ACHN (cell line): ENCODE measurements around the gene PCDHB16.
"Not testable (repeated sequence)": the region's sequence is repeated elsewhere in the genome, so short reads cannot be mapped to it uniquely, and the experiment has no call there.

Experiments used
- DNase-seq: peaks from one replicate; pipeline ENCODE4 v3.0.0-alpha.2; 2015
- in situ Hi-C: cut with HindIII; loops from 2 replicates; pipeline ENCODE4 v1.10.0; 2017; ENCODE audit warnings: low sequenced_read_pairs, low pct_ligation_motif_present, low pct_unique_long_range_greater_than_20kb

Gene PCDHB16

DNA sequence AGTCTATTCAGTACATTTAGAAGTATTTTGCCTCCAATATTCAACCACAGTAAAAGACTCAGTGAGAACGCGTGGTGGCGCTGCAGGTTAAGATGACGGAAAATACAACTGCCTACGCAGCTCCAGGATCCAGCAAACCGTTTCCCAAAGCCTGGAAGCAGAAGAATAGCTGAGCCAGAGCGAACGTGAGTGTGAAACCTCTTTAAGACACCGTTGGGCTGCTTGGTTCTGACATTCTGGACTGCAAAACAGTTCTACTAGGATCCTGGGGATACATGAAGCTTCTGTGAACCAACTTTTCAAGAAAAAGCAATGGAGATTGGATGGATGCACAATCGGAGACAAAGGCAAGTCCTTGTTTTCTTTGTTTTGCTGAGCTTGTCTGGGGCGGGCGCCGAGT lies at the start of gene PCDHB16:
Gene PCDHB16, plus strand, starts transcription at position 140 of the 400 bp plus-strand sequence. Its CDS starts 173 bp downstream, at position 313.
- DNase-seq = no peak
- in situ Hi-C loops = no loop called here

DNA sequence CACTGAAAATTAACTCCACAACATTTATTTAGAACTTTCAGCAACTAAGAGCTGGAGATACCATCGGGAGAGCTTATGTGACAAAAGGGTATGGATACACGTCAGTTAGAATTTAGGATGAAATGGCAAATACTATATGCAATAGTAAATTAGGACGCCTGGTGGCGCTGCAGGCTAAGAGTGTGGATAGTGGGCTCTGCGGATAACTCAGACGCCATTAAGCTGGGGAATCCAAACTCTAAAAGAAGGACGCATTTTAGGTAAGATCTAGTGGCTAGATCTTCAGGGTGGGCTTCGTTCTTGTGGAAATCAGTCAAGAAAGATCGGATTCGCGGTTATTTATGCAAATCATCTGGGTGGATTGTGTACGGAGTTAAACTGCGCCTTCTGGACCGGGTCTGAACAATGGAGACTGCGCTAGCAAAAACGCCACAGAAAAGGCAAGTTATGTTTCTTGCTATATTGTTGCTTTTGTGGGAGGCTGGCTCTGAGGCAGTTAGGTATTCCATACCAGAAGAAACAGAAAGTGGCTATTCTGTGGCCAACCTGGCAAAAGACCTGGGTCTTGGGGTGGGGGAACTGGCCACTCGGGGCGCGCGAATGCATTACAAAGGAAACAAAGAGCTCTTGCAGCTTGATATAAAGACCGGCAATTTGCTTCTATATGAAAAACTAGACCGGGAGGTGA lies 47.0 kb upstream of the PCDHB16 start, which contains the start of gene PCDHB5:
Gene PCDHB5, plus strand, starts transcription at position 177 of the 688 bp plus-strand sequence. Its CDS starts 229 bp downstream, at position 406.
- peak; percentile 5 for DNase-seq
- in situ Hi-C loops = no loop called here

DNA sequence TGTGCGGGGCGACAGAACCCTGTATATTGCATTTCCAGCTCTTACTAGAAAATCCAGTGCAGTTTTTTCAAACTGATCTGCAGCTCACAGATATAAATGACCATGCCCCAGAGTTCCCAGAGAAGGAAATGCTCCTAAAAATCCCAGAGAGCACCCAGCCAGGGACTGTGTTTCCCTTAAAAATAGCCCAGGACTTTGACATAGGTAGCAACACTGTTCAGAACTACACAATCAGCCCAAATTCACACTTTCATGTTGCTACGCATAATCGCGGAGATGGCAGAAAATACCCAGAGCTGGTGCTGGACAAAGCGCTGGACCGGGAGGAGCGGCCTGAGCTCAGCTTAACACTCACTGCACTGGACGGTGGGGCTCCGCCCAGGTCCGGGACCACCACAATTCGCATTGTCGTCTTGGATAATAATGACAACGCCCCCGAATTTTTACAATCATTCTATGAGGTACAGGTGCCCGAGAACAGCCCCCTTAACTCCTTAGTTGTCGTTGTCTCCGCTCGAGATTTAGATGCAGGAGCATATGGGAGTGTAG lies 46.4 kb upstream of the PCDHB16 start:
- DNase-seq = no peak
- in situ Hi-C loops = no loop called here

DNA sequence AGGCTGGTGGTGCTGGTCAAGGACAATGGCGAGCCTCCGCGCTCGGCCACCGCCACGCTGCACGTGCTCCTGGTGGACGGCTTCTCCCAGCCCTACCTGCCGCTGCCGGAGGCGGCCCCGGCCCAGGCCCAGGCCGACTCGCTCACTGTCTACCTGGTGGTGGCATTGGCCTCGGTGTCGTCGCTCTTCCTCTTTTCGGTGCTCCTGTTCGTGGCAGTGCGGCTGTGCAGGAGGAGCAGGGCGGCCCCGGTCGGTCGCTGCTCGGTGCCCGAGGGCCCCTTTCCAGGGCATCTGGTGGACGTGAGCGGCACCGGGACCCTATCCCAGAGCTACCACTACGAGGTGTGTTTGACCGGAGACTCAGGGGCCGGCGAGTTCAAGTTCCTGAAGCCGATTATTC lies 44.8 kb upstream of the PCDHB16 start:
- DNase-seq, in situ Hi-C loops: not testable (repeated sequence)

DNA sequence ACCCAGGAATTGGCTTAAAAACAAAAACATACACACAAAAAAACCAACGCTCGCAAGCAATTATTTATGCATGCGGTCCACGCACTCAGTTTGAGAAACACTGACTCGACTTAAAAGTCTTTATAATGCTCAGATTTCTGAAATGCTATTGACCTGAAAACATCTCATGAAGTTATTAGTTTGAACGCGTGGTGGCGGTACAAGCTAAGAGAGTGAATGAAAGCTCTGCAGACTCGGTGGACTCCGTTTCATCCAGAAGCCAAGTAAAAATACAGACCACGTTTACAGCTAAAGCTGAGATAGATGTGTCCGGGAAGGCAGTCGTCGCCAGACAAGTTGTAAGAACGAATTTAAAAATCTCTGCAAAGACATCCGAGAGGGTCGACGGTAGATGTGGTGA lies 32.4 kb upstream of the PCDHB16 start, which contains the start of gene PCDHB6:
Gene PCDHB6, plus strand, starts transcription at position 246 of the 400 bp plus-strand sequence. CDS start 201 bp downstream, outside the sequence.
- DNase-seq = no peak
- in situ Hi-C loops = no loop called here

DNA sequence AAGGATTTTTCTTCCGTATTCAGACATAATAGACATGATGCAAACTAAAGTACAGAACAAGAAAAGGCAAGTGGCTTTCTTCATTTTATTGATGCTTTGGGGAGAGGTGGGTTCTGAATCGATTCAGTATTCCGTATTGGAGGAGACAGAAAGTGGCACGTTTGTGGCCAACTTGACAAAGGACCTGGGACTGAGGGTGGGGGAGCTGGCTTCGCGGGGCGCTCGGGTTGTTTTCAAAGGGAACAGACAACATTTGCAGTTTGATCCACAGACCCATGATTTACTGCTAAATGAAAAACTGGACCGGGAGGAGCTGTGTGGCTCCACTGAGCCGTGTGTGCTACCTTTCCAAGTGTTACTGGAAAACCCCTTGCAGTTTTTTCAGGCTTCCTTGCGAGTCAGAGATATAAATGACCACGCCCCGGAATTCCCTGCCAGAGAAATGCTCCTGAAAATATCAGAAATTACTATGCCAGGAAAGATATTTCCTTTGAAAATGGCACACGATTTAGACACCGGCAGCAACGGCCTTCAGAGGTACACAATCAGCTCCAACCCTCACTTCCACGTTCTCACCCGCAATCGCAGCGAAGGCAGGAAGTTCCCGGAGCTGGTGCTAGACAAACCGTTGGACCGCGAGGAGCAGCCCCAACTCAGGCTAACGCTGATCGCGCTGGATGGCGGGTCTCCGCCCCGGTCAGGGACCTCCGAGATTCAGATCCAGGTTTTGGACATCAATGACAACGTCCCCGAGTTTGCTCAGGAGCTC lies 31.8 kb upstream of the PCDHB16 start:
- DNase-seq = no peak
- in situ Hi-C loops = no loop called here

DNA sequence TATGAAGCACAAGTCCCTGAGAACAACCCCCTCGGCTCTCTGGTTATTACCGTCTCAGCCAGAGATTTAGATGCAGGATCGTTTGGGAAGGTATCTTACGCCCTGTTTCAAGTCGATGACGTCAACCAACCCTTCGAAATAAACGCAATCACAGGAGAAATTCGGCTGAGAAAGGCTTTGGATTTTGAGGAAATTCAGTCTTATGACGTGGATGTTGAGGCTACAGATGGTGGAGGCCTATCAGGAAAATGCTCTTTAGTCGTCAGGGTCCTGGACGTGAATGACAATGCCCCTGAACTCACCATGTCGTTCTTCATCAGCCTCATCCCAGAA lies 31.2 kb upstream of the PCDHB16 start:
- in situ Hi-C loops = no loop called here
- no peak for DNase-seq

DNA sequence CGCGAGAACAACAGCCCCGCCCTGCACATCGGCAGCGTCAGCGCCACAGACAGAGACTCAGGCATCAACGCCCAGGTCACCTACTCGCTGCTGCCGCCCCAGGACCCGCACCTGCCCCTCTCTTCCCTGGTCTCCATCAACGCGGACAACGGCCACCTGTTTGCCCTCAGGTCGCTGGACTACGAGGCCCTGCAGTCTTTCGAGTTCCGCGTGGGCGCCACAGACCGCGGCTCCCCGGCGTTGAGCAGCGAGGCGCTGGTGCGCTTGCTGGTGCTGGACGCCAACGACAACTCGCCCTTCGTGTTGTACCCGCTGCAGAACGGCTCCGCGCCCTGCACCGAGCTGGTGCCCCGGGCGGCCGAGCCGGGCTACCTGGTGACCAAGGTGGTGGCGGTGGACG lies 30.6 kb upstream of the PCDHB16 start:
- DNase-seq, in situ Hi-C loops: not testable (repeated sequence)

DNA sequence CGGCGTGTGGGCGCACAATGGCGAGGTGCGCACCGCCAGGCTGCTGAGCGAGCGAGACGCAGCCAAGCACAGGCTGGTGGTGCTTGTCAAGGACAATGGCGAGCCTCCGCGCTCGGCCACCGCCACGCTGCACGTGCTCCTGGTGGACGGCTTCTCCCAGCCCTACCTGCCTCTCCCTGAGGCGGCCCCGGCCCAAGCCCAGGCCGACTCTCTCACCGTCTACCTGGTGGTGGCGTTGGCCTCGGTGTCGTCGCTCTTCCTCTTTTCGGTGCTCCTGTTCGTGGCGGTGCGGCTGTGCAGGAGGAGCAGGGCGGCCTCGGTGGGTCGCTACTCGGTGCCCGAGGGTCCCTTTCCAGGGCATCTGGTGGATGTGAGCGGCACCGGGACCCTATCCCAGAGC lies 30.1 kb upstream of the PCDHB16 start:
- in situ Hi-C loops = not testable (repeated sequence)

DNA sequence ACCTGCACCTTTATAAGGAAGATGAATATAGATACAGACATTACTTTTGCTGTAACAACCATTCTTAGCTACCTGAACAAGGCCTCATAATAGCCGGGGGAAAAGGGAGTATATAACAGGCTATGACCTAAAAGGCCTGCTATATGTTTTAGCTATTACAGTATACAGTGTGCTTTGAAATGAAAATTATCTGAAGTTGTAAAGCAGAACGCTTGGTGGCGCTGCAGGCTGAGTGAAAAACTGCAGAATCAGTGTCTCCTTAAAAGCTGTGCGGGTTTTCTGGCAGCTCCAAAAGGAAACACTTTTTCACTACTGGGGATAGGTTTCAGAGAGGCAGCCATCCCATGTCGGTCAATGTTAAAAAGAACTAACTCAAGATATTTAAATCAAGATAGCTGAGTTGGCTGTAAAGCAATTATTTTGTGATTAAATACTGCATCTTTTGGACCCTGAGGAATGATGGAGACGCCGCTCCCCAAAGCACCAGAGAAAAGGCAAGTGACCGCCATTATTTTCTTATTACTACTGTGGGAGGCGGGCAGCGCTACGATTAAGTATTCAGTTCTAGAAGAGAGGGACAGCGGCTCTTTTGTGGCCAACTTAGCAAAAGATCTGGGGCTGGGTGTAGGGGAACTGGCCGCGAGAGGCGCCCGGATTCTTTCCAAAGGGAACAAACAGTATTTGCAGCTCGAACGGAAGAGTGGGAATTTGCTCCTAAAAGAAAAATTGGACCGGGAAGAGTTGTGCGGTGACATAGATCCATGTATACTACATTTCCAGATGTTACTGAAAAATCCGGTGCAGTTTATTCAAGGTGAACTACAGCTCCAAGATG lies 26.4 kb upstream of the PCDHB16 start:
- in situ Hi-C loops = no loop called here
- no peak for DNase-seq

More for the DNA sequence above, 30.1 kb upstream of the PCDHB16 start:
- not testable (repeated sequence) for DNase-seq

DNA sequence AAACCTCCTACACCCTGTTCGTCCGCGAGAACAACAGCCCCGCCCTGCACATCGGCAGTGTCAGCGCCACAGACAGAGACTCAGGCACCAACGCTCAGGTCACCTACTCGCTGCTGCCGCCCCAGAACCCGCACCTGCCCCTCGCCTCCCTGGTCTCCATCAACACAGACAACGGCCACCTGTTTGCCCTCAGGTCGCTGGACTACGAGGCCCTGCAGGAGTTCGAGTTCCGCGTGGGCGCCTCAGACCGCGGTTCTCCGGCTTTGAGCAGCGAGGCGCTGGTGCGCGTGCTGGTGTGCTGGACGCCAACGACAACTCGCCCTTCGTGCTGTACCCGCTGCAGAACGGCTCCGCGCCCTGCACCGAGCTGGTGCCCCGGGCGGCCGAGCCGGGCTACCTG lies 24.8 kb upstream of the PCDHB16 start:
- in situ Hi-C loops, DNase-seq: not testable (repeated sequence)

DNA sequence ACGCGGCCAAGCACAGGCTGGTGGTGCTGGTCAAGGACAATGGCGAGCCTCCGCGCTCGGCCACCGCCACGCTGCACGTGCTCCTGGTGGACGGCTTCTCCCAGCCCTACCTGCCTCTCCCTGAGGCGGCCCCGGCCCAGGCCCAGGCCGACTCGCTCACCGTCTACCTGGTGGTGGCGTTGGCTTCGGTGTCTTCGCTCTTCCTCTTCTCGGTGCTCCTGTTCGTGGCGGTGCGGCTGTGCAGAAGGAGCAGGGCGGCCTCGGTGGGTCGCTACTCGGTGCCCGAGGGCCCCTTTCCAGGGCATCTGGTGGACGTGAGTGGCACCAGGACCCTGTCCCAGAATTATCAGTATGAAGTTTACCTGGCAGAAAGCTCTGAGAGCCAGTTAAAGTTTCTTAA lies 24.3 kb upstream of the PCDHB16 start:
- DNase-seq, in situ Hi-C loops: not testable (repeated sequence)

DNA sequence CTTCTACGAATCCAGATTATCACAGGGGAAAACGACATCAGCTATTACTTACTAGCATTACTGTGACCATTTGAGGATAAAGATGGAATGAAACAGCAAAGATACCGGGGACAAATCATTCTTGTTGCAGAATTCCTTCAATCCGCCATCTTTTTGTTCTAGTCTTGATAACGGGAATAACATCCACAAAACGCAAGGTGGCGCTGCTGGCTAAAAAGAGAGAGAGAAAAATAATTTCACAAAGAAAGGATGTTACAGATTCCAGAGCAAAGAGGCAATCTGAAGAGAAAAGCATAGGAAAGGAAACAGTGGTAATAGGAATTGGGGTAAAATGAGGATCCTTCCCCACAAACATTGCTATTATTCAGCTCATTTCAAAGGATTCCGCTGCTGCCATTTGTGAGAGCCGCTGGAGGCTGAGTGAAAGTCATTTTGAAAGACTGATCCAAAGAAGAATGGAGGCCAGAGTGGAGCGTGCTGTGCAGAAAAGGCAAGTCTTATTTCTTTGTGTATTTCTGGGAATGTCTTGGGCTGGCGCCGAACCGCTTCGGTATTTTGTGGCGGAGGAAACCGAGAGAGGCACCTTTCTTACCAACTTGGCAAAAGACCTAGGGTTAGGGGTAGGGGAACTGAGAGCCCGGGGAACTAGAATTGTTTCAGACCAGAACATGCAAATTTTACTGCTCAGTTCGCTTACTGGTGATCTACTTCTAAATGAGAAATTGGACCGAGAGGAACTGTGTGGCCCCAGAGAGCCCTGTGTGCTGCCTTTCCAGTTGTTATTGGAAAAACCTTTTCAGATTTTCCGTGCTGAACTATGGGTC lies 9.6 kb upstream of the PCDHB16 start, which contains the start of gene PCDHB7:
Gene PCDHB7, plus strand, starts transcription at position 264 of the 824 bp plus-strand sequence. Its CDS starts 192 bp downstream, at position 456.
- in situ Hi-C loops = no loop called here
- DNase-seq = peak; percentile 44

DNA sequence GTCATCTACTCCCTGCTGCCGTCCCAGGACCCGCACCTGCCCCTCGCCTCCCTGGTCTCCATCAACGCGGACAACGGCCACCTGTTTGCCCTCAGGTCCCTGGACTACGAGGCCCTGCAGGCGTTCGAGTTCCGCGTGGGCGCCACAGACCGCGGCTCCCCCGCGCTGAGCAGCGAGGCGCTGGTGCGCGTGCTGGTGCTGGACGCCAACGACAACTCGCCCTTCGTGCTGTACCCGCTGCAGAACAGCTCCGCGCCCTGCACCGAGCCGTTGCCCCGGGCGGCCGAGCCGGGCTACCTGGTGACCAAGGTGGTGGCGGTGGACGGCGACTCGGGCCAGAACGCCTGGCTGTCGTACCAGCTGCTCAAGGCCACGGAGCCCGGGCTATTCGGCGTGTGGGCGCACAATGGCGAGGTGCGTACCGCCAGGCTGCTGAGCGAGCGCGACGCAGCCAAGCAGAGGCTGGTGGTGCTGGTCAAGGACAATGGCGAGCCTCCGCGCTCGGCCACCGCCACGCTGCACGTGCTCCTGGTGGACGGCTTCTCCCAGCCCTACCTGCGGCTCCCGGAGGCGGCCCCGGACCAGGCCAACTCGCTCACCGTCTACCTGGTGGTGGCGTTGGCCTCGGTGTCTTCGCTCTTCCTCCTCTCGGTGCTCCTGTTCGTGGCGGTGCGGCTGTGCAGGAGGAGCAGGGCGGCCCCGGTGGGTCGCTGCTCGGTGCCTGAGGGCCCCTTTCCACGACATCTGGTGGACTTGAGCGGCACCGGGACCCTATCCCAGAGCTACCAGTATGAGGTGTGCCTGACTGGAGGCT lies 7.7 kb upstream of the PCDHB16 start:
- DNase-seq, in situ Hi-C loops: not testable (repeated sequence)

DNA sequence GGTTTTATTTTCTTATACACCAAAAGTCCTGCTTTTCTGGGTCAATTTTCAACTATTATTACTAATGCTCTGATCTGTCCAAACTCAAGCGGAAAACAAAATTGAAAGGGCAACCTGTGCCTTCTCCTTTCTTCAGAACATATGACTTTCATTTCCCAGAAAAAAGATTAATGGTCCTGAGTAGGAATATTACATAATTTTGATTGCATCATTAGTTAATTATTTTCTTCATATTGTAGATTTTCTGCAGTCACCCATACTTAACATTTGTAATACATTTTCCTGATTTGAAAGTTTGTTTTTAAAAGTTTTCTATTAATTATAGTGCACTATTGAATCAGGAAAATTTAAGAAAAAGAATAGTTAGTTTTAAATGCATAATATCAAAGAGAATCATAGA lies 6.3 kb upstream of the PCDHB16 start:
- in situ Hi-C loops = no loop called here

DNA sequence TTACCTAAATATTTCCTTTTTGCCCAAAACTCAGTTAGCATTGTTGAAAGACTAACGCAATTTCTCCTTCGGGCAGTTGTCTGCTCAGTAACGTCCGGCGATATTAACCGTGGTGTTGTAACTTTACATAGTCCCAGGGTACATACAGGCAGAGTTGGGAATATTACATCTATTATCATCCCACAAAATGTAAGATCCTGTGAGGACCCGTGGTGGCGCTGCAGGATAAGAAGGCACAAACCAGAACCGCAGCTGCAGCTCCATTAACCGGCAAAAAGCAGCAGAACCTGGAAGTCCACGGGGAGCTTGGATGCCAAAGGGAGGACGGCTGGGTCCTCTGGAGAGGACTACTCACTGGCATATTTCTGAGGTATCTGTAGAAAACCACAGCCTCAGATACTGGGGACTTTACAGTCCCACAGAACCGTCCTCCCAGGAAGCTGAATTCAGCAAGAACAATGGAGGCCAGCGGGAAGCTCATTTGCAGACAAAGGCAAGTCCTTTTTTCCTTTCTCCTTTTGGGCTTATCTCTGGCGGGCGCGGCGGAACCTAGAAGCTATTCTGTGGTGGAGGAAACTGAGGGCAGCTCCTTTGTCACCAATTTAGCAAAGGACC lies 4.5 kb upstream of the PCDHB16 start, which contains the start of gene PCDHB8:
Gene PCDHB8, plus strand, starts transcription at position 214 of the 615 bp plus-strand sequence. Its CDS starts 245 bp downstream, at position 459.
- in situ Hi-C loops = not testable (repeated sequence)
- peak; percentile 45 for DNase-seq

More for the DNA sequence above, 6.3 kb upstream of the PCDHB16 start:
- no peak for DNase-seq
